IPS DF 19.7 (cell line): ENCODE results near the gene ZNF253.
"Not testable (repeated sequence)": the region's sequence is repeated elsewhere in the genome, so short reads cannot be mapped to it uniquely, and the experiment has no call there.

Experiments used
- DNase-seq: peaks from one replicate; pipeline ENCODE4 v3.0.0-alpha.2; 2013; ENCODE audit warnings: low read depth, low spot score

Gene ZNF253

DNA sequence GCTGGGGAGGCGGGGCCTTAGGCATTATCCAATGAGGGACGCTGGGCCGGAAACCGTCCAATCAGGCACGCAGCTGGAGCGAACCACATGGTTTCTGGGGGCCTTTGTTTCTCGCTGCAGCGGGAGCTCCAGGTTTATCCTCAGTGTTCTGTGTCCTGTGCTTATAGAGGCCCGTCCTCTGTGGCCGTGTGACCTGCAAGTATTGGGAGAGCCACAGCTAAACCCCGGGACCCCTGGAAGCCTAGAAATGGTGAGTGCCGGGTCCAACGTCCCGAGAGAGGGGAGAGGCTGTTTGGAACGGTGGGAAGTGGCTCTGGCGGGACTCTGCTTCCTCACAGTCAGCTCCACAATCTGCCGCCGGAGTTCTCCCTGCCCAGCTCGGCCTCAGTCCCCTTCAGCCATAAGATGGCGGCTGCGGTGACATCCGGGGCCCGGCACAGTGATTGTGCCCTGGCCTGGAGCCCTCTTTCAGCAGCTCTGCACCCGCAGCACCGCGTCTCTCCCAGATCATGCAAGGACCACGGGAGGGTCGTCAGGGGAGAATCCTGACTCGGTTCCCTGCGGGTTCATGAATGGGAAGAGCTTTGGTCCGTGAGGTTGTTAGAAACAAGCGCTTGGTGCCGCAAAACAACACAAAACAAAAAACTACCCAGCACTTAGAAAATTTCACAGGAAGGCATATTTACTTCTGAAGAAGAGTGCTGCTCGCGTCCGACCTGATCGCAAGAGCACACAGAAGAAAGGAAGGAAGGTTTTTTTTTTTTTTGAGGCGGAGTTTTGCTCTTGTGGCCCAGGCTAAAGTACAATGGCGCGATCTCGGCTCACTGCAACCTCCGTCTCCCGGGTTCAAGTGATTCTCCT lies at the start of gene ZNF253:
TSS of gene ZNF253 (plus strand) at position 133 of the 861 bp plus-strand sequence. CDS start at position 248, 115 bp downstream.
- DNase-seq = peak; percentile 94

DNA sequence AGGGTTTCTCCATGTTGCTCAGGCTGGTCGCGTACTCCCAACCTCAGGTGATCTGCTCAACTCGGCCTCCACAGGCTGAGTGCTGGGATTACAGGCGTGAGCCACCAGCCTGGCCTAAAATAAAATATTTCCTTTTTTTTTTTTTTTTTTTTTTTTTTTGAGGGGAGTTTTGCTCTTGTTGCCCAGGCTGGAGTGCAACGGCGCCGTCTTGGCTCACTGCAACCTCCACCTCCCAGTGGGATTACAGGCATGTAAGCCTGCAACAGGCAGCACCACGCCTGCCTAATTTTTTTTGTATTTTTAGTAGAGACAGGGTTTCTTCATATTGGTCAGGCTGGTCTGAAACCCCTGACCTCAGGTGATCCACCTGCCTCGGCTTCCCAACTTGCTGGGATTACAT lies 49.0 kb upstream of the ZNF253 start:
- no peak for DNase-seq

DNA sequence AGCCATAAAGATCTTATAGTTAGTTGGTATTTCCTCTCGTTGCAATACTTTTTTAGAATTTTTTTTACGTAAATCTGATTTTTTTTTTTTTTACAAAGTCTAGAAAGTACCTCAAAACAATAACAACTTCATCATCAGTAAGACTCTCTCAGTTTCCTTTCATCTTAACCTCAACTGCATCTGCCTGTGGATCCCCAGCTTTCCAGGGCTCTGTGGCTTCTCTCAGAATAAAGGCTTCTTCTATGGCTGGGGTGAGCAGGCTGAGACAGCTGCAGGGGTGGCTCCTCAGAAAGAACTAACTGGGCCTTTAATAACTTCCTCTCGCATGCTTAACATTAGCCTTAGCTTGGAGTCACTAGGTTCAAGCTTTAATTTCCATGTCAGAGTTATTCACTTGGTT lies 48.3 kb upstream of the ZNF253 start:
- DNase-seq = no peak

DNA sequence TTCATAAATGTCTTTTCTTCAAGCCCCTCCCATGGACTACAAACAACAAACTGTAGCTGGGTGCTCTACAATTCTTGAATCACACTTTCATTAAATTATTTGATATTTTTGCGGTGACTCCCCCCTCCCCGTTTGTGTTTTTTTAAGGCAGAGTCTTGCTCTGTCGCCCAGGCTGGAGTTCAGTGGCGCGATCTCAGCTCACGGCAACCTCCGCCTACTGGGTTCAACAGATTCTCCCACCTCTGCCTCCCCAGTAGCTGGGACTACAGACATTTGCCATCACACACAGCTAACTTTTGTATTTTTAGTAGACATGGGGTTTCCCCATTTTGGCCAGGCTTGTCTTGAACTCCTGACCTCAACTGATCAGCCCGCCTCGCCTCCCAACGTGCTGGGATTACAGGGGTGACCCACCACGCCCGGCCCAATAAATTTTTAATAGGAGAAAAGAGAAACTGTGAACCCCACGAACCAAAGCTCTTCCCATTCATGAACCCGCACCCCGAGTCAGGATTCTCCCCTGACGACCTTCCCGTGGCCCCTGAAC lies 44.8 kb upstream of the ZNF253 start:
- DNase-seq = no peak

GRCh38 chr19:19821366-19821951 lies 44.2 kb upstream of the ZNF253 start, which contains the start of gene ZNF506:
ZNF506 (minus strand) TSS chr19:19821750; CDS start chr19:19821603, 147 bp downstream.
- peak; percentile 83 for DNase-seq

- DNase-seq = not testable (repeated sequence)
Measured at GRCh38 chr19:19821976-19822375, 43.7 kb upstream of the ZNF253 start.

- DNase-seq = no peak
Measured at GRCh38 chr19:19823916-19824315, 41.8 kb upstream of the ZNF253 start.

- DNase-seq = no peak
Measured at GRCh38 chr19:19826875-19827274, 38.8 kb upstream of the ZNF253 start.

DNA sequence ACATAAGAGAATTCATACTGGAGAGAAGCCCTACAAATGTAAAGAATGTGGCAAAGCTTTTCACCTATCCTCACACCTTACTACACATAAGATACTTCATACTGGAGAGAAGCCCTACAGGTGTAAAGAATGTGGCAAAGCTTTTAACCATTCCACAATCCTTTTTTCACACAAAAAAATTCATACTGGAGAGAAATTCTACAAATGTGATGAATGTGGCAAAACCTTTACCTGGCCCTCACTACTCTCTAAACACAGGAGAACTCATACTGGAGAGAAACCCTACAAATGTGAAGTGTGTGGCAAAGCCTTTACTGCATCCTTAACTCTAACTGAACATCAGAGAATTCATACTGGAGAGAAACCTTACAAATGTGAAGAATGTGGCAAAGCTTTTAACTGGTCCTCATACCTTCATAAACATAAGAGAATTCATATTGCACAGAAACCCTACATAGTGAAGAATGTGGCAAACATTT lies 30.1 kb upstream of the ZNF253 start:
- no peak for DNase-seq

GRCh38 chr19:19847781-19848180 lies 17.9 kb upstream of the ZNF253 start:
- no peak for DNase-seq

DNA sequence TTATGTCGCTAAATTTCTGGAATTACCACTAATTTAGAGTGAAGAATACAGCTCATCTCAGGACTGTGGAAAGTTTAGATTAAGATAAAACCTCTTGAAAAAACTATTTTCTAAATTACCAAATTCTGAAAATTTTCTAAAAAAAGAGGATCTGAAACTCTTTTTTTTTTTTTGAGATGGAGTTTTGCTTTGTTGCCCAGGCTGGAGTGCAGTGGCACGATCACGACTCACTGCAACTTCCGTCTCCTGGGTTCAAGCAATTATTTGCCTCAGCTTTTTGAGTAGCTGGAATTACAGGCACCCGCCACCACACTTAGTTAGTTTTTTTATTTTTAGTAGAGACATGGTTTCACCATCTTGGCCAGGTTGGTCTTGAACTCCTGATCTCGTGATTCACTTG lies 16.6 kb upstream of the ZNF253 start:
- DNase-seq = no peak

DNA sequence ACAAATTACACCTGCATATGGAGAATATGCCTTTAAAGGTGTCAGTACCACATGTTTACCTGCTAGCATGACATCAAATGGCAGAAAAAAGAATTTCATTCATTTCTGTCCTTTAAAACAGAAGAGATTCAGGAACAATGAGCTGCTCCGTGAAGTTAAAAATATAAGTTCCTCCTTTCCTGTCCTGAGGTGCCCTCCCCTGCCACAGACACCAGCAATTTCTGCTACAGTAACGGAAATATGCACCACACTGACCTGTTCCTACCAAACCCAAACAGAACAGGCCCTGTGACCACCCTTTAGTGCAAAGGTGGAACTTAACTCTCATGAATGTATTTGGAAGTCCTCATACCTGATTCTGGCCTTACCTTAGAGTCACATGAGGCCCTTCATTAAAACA lies 13.9 kb upstream of the ZNF253 start:
- DNase-seq = not testable (repeated sequence)

GRCh38 chr19:19858751-19859150 lies 6.9 kb upstream of the ZNF253 start:
- no peak for DNase-seq

DNA sequence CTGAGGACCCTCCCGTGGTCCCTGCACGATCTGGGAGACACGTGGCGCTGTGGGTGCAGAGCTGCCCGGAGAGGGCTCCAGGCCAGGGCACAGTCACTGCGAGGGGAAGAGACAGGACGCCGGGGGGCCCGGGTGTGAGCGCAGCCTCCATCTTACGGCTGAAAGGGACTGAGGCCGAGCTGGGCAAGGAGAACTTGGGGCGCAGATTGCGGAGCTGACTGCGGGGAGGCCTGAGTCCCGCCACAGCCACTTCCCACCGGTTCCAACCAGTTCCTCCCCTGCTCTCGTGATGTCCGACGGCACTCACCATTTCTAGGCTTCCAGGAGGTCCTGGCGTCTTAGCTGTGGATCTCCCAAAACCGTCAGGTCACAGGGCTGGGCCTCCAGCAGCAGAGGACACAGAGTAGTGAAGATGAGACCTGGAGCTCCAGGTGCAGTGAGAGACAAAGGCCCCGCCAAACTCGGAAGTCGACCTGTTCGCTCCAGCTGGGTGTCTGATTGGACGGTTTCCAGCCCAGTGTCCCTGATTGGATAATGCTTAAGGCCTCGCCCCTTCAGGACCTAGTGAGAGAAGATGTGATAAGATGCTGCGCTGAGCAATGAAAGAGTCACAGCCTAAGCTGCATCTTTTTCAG lies 4.8 kb upstream of the ZNF253 start:
- DNase-seq = peak; percentile 65

DNA sequence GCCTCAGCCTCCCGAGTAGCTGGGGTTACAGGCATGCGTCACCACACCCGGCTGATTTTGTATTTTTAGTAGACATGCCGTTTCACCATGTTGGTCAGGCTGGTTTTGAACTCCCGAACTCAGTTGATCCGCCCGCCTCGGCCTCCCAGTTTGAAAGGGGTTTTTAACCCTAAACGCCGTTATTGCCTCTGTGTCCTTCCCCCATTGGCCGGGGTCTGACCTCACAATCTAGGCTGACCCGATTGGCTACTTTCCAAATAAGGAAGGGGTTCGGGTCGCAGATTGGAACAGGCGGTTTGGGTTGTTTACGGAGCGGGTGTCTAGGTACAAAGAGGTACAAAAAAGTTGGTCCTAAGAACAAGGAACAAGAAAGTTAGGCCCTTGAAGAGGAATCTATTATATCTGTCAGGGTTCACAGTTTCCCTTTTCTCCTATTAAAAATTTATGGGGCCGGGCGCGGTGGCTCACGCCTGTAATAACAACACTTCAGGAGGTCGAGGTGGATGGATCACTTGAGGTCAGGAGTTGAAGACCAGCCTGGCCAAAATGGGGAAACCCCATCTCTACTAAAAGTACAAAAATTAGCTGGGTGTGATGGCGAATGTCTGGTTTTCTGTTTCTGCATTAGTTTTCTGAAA lies 1.0 kb downstream of the ZNF253 start:
- peak; percentile 63 for DNase-seq

- not testable (repeated sequence) for DNase-seq
Measured at GRCh38 chr19:19870086-19870485, 4.4 kb downstream of the ZNF253 start.

DNA sequence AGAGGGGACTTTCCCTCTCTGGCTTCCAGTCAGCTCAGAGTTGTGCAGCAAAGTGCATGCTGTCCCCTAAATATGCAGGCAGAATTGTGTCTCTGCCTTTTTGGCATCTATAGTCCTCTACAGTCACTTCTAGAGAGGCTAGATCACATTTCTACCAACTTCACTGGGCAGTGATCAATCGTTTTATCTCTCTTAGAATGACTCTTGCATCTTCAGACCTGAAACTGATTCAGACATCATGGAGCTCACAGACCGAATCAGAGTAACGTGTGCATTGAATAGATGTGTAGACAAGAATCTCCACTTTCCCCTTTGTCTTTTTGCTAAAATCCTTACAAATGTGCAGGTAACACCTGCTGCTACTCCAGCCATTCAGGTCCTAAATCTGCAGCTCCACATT lies 6.2 kb downstream of the ZNF253 start:
- no peak for DNase-seq

DNA sequence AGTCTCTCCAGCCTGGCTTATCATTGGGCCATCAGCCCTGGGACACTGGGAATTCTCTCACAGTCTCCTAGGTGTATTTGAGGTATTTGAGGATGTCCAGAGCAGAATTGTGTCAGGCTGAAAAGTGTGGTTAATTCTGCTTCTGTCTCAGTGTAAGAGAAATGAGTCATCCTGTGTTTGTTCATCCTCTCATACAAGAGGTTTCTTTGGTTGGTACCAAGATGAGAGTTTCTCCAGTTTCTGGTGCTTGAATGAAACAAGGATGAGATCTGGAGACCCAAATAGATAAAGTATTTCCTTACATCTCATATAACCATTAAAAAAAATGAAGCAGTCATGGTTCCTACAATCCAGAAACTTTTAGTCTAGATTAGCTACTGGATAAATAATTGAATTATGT lies 7.7 kb downstream of the ZNF253 start:
- DNase-seq = no peak

DNA sequence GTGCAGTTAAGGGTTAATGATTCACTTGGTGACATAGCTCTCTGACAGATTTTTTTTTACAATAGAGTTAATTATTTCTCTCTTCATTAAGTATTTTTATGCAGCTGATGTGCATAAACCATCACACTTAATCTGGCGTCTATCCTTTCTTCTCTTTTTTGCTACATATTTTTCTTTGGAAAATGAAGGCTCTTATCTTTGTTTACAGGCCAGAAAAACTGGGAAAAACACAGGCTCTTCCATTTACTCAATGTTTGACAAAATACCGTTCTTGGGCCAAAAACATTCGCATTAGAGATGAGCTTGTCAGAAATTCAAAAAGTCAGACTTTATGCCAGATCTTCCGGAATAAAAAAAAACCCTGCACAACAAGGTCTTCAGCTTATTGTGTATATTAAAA lies 12.0 kb downstream of the ZNF253 start:
- DNase-seq = no peak

DNA sequence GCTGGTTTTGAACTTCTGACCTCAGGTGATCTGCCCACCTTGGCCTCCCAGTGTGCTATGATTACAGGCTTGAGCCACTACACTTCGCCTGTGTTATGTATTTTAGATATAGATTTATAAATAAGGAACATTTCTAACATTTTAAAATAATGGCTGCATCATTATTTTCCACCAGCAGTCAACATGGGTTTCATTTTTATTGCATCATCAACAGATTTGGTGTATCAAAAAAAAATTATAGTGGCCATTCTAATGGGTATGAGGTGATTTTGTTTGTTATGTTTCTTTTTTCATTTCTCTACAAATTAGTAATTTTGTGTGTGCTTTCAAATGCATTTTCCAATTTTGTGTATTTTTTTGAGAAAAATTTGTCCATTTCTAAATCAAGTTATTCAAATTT lies 18.9 kb downstream of the ZNF253 start:
- no peak for DNase-seq

- not testable (repeated sequence) for DNase-seq
Measured at GRCh38 chr19:19892055-19892941, 26.6 kb downstream of the ZNF253 start.
